Activated CD4-positive, alpha-beta memory T cell treated with anti-CD3 and anti-CD28 coated beads, Interleukin-2, amount 10 ng/mL, durations not matched to agents 7 days and 5 days (primary cell): Measurements from ENCODE around the gene KLHL40. TPM values are rescaled to one million over a fixed set of nuclear protein-coding genes. Genes with fewer than 3 reads are reported as not detected.

Source experiments
- CTCF ChIA-PET: fragments of 350-600 bp; sonication (Branson Sonifier 250); formaldehyde crosslinking; loops from one replicate; lab custom pipeline; 2021; ENCODE audit warnings: antibody characterized with exemption, inconsistent platforms; lab: Charles Lee
- POLR2A ChIA-PET: fragments of 350-600 bp; sonication (Branson Sonifier 250); formaldehyde crosslinking; loops from one replicate; lab custom pipeline; 2021; ENCODE audit warnings: antibody characterized with exemption; lab: Charles Lee
- DNase-seq: peaks from one replicate; pipeline ENCODE4 v3.0.0-alpha.2; 2020
- H3K27ac Mint-ChIP-seq: one replicate; pipeline ENCODE4 v1.8.0; 2021; ENCODE audit warnings: mild to moderate bottlenecking, mixed read lengths
- H3K27me3 Mint-ChIP-seq: one replicate; pipeline ENCODE4 v1.8.0; 2021; ENCODE audit warnings: mixed read lengths
- H3K36me3 Mint-ChIP-seq: one replicate; pipeline ENCODE4 v1.8.0; 2021; ENCODE audit warnings: low read depth, mixed read lengths
- H3K4me1 Mint-ChIP-seq: one replicate; pipeline ENCODE4 v1.8.0; 2021; ENCODE audit warnings: mixed read lengths
- H3K4me3 Mint-ChIP-seq: one replicate; pipeline ENCODE4 v1.8.0; 2021; ENCODE audit warnings: mild to moderate bottlenecking, mixed read lengths
- H3K9me3 Mint-ChIP-seq: one replicate; pipeline ENCODE4 v1.8.0; 2021; ENCODE audit warnings: mixed read lengths
- total RNA-seq, 2 experiments: library from RNA; stranded (reverse); gene quantifications; one replicate each; pipeline ENCODE4 v1.2.3, GENCODE V29; 2021

The KLHL40 gene
- total RNA-seq, 2 experiments from 2014 or later: not detected

DNA sequence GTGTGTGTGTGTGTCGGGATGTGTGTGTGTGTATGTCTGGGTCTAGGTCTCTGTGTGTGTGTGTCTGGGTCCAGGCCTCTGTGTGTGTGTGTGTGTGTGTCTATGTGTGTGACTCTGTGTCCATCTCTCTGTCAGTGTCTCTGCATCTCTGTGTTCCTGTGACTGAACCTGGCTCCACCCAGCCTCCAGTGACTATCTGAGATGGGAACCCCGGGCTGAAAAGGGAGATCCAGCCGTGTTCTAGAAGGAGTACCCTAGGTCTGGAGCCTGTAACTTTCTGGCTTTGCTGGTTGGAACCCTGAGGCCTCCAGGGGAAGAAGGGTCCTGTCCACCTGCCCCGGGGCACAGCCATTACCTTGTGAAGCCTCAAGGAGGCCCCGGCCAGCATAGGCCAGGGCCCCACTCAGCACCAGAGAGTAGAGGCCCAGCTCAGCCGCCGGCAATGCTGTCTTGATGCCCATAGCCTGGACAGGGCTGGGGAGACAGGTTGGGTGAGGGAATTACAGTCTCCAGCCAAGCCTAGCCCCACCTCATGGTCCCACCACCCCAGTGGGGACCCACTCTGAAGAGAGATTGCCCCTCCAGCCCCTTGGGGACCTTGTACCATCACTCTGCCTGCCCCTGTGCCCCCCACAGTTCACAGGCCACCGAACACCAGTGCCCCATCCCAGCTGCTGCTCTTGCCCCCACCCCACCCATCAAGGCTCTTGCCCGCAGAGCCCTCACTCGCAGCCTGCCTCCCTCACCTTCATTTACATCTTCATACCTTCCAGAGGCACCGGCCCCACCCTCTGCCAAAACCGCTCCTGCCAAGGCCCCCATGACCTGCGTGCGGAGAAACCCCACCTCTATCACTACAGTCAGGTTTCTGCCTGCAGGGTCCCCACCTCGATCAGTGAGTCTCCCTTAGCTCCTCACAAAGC lies 15.3 kb downstream of the KLHL40 start:
- ChIA-PET POLR2A (no interaction called here), CTCF (no interaction called here)
- no peak for DNase-seq
- H3K27ac Mint-ChIP-seq: no peak overlapping the region
- no peaks in the 10 kb centered on the region for H3K9me3 Mint-ChIP-seq
- H3K4me1 Mint-ChIP-seq: peaks cover 22% of the 10 kb centered on the region
- no peak overlapping the region for H3K4me3 Mint-ChIP-seq
- H3K27me3 Mint-ChIP-seq: peaks cover 4% of the 10 kb centered on the region
- no peaks in the 10 kb centered on the region for H3K36me3 Mint-ChIP-seq

DNA sequence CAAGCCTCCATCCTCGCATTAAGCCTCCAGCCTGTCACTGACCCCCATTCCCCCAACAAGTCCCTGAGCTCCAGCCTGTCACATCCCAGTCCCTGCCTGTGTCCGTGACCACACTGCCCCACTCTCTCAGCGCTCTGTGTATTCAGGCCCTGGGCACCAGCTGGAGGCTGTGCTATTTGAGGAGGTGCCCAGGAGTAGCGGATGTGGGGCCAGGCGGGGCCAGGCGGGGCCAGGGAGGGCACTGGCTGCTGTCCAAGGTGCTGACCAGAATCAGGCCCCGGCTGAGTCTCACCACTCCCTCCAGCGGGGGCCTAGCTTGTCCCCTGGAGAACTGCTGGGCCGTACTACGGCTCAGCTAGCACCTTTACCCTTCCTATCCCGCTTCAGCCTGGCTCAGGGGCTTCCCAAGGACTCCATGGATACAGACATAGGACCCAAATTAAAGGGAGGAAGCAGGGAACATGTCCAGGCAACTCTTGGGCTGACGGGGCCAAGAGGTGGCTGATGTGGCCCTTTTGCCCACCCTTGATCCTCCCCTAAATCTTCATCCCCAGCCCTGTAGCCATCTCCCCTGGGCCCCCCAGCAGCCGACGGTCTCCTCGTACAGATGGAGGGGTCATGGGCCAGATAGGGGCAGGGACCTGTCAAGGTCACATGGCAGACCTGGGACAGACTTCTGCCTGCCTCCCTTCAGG lies 16.2 kb downstream of the KLHL40 start:
- Mint-ChIP-seq H3K4me3 (no peak overlapping the region), H3K9me3 (no peaks in the 10 kb centered on the region), H3K27ac (no peak overlapping the region), H3K27me3 (peaks cover 4% of the 10 kb centered on the region), H3K4me1 (peaks cover 22% of the 10 kb centered on the region), H3K36me3 (no peaks in the 10 kb centered on the region)
- peak; percentile 78 for DNase-seq
- ChIA-PET POLR2A (no interaction called here), CTCF (no interaction called here)

DNA sequence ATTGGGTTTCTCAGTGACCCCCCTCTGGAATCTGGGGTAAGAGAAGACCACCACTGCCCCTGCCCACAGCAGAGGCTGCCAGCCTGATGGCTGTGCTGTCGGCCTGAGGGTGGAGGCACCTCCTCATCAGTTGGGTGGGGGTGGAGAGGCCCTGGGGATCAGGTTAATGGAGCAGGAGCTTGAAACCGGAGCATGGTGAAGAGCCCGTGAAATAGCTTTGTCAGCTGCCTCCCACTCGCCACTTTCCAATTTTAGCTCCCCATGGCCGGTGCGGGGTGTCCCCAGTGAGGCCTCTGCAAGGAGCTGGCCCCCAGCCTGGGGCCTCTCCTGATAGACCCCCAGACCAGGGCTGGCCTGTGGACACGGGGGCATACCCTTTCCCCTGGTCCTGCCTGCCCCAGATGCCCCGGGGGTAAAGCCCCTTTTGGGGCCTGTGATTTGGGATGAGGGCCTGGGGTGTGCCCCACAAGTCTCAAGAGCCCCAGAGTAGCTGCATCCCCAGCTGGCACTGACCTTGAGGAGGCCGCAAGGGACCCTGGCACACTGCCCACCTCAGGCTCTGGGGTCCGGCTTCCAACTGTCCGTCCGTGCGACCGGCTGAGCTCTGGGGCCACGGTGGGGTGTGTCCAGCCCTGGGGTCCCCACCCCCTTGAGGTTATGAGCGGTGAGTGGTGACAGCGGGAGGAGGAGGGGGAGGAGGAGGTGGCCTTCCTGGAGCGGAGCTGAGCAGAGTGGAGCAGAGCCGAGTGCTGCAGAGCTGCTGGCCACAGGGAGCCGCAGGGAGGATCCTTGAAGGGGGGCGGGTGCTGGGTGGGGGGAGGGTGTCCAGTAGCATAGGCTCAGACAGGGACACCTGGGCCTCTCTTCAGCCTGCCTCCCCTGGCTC lies 17.0 kb downstream of the KLHL40 start, which contains the start of gene HHATL:
Gene HHATL (minus strand): TSS at position 733 of the 886 bp plus-strand sequence. CDS start 1,972 bp downstream, outside the sequence.
- H3K4me1 Mint-ChIP-seq: peaks cover 22% of the 10 kb centered on the region
- CTCF ChIA-PET: no interaction called here
- POLR2A ChIA-PET: no interaction called here
- H3K9me3 Mint-ChIP-seq: no peaks in the 10 kb centered on the region
- H3K27me3 Mint-ChIP-seq: peaks cover 4% of the 10 kb centered on the region
- H3K27ac Mint-ChIP-seq: no peak within 1 kb of the TSS
- H3K4me3 Mint-ChIP-seq: no peak within 1 kb of the TSS
- no peaks in the 10 kb centered on the region for H3K36me3 Mint-ChIP-seq
- no peak for DNase-seq

DNA sequence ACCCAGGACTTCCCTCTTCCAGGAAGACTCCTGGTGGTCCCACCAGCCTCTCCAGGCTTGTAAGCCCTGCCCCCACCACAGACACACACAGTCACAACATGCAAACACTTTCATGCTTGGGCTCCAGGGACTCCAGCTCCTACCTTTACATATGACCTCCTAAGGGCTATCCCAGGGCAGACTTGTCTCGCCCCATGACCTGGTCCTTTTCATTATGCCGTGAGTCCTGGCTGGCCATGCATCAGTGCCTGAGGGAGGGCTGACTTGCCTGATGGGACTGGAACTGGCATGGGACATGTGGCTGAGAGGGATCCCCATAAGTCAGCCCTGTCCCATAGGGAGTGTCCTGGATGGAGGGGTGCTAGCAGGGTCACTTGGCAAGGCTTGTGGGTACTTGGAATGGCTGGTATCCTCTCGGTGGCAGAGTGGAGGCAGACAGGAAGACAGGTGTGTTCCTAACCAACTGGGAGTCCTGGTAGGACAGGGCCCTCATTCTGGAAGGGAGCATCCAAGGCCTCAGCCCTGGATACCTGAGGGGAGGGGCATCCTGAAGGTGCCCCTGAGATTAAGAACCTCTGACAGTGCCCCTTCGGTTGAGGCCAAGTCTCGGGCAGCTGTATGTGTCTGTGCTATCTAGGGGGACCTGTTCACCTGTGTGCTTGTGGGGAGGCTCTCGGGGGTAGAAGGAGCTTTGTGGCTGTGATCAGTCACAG lies 17.8 kb downstream of the KLHL40 start:
- POLR2A ChIA-PET: no interaction called here
- Mint-ChIP-seq H3K9me3 (no peaks in the 10 kb centered on the region), H3K4me1 (peaks cover 22% of the 10 kb centered on the region), H3K27me3 (peaks cover 4% of the 10 kb centered on the region), H3K36me3 (no peaks in the 10 kb centered on the region), H3K27ac (no peak overlapping the region), H3K4me3 (no peak overlapping the region)
- no peak for DNase-seq
- CTCF ChIA-PET: no interaction called here

DNA sequence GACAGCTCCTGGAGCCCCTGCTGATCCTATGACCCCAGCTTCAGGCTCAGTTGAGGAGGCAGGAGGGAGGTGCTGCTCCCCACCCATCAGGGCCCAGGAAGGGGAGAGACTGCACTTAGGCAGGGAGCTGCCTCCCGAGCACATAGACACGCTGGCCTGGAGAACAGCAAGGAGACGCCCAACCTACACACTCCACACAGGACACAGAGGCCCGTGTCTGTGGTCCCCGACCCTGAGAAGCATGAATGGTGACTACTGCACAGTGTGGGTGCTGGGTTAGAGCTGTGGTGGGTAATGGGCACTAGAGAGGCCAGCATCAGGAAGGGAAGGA lies 18.3 kb downstream of the KLHL40 start:
- Mint-ChIP-seq H3K9me3 (no peaks in the 10 kb centered on the region), H3K4me1 (peaks cover 17% of the 10 kb centered on the region), H3K4me3 (no peak overlapping the region), H3K36me3 (no peaks in the 10 kb centered on the region), H3K27ac (no peak overlapping the region), H3K27me3 (peaks cover 4% of the 10 kb centered on the region)
- POLR2A ChIA-PET: no interaction called here
- no peak for DNase-seq
- CTCF ChIA-PET: no interaction called here

DNA sequence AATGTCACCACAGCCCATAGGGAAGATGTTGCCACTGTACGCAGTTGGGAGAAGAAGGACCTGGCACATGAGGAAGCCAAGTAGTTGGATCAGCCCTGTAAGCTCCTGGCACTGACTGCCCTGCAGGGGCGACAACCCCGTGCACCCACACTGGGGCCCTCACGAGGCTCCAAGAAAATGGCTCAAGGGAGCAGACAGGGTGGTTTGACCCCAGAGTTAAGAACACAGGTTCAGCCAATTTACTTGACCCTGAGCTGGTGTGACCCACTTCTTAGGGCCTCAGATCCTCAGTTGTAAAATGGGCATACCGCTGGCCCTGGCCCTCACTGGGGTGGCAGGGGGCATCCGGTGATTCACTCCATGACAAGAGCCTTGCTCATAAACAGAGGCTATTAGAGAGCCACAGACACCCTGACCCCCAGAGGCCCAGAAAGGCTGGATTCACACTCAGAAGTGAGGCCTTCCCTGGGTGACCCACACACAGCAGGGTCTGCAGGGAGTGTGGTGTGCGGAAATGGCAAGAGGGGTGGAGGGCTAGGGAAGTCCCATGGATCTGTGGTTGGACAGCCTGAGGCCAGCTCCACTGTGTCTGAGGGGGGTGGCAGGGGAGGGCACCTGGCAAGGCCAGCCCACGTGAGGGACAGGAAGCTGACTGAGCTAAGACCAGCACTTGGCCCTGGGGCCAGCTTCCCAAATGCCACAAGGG lies 19.0 kb downstream of the KLHL40 start:
- H3K9me3 Mint-ChIP-seq: no peaks in the 10 kb centered on the region
- H3K27me3 Mint-ChIP-seq: peaks cover 4% of the 10 kb centered on the region
- ChIA-PET POLR2A (no interaction called here), CTCF (no interaction called here)
- H3K27ac Mint-ChIP-seq: no peak overlapping the region
- H3K36me3 Mint-ChIP-seq: no peaks in the 10 kb centered on the region
- no peak for DNase-seq
- peaks cover 12% of the 10 kb centered on the region for H3K4me1 Mint-ChIP-seq
- H3K4me3 Mint-ChIP-seq: no peak overlapping the region

DNA sequence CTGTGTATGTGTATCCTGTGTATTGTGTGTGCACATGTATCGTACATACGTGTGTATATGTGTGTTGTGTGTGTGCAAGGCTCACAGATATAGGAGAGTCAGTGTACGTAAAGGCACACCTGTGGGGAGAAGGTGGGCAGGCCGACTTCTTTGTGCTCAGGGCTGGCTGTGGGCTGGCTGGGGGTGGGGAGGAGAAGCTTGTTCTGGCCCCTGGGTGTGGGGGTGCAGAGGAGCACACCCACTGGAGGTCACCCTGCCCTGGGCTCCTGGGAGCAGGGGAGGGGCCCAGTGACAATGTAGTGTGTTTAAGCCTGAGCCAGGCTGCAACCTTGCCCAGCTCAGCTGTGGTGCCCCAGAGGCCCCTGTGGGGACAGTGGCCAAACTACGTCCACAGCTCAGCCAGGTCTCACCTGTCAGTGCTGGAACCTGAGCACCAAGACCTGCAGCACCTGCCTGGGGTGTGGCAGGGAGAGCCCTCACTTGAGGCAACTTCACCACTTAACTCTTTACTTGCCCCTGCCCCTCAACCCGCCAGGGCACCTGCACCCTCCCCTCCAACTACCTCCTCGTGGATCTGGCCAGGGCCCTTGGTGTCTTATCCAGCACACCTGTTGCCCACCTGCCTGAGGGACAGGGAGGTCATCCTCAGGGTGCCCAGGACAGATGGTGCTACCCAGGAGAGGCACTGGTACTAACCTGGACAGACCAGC lies 19.9 kb downstream of the KLHL40 start:
- ChIA-PET CTCF (no interaction called here), POLR2A (no interaction called here)
- peak; percentile 13 for DNase-seq
- Mint-ChIP-seq H3K27me3 (no peaks in the 10 kb centered on the region), H3K36me3 (no peaks in the 10 kb centered on the region), H3K4me1 (peaks cover 7% of the 10 kb centered on the region), H3K9me3 (no peaks in the 10 kb centered on the region), H3K4me3 (no peak overlapping the region), H3K27ac (no peak overlapping the region)

DNA sequence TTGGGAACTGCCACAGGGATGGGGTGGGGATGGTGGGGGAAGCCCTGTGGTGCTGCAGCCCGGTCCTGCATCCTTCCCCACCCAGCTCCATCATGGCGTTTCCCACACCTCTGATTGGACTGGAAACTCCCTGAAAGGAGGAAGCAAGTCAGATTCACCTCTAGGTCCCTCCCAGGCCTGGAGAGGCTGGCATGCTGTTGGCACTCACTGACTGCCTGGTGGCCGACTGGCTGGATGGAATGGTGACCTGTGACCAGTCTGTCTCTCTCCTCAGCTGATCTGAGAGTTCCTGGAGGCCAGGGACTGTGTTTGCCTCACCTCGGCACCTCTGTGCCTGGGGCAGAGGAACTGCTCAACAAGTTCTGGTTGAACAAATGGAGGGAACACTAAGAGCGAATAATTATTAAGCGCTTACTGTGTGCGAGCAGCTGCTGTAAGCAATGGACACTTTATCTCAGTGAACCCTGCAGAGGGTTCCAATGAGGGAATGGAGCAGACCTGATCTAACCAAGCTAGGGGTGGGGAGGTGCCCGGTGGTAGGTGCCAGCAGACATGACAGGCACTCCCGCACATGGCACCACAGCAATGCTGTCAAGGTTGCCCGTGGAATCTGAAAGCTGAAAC lies 20.7 kb downstream of the KLHL40 start:
- CTCF ChIA-PET: no interaction called here
- peak; percentile 13 for DNase-seq
- no peak overlapping the region for H3K27ac Mint-ChIP-seq
- H3K9me3 Mint-ChIP-seq: no peaks in the 10 kb centered on the region
- no peaks in the 10 kb centered on the region for H3K27me3 Mint-ChIP-seq
- no peaks in the 10 kb centered on the region for H3K36me3 Mint-ChIP-seq
- POLR2A ChIA-PET: no interaction called here
- no peak overlapping the region for H3K4me3 Mint-ChIP-seq
- peaks cover 5% of the 10 kb centered on the region for H3K4me1 Mint-ChIP-seq

DNA sequence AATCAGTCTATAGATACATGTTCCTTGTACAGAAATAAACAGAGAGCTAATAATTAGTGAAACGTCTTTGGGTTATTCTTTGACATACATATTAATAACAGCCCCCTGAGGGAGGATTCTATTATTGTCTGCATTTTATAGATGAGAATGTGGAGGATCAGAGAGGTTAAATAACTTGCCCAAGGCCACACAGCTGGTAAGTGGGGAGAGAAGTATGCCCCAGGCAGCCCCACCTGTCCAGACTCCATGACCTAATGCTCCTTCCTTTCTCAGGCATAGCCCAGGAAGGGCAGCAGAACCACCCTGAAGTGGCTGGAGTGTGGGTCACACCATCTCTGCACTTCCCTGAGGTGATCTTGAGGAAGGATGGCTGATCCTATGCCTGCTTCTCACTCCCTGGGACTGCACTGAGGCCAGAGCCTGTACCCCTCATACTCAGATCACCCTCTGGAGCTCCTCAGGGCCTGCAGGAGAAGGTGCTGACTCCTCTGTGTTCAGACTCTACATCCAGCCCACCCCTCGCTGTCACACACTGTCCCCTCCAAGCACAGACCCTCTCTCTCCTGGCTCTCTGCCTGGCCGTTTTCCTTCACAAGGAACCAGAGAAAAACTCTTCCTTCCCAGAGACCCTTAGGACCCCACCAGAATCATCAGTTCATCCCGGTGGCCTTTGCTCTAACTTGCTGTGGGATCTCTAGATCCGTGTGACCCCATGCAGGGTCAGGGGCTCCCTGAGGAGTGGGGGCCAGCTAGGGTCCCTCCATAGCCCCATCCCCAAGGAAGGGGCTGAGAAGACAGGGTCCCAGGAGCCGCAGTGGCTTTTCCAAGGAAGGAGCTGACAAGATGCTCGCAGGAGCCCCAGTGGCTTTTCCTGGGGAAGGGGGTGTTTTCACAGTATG lies 21.6 kb downstream of the KLHL40 start:
- Mint-ChIP-seq H3K36me3 (no peaks in the 10 kb centered on the region), H3K9me3 (no peaks in the 10 kb centered on the region), H3K27me3 (no peaks in the 10 kb centered on the region), H3K27ac (no peak overlapping the region), H3K4me3 (no peak overlapping the region), H3K4me1 (no peaks in the 10 kb centered on the region)
- CTCF ChIA-PET: no interaction called here
- POLR2A ChIA-PET: no interaction called here
- DNase-seq: peak; percentile 2

DNA sequence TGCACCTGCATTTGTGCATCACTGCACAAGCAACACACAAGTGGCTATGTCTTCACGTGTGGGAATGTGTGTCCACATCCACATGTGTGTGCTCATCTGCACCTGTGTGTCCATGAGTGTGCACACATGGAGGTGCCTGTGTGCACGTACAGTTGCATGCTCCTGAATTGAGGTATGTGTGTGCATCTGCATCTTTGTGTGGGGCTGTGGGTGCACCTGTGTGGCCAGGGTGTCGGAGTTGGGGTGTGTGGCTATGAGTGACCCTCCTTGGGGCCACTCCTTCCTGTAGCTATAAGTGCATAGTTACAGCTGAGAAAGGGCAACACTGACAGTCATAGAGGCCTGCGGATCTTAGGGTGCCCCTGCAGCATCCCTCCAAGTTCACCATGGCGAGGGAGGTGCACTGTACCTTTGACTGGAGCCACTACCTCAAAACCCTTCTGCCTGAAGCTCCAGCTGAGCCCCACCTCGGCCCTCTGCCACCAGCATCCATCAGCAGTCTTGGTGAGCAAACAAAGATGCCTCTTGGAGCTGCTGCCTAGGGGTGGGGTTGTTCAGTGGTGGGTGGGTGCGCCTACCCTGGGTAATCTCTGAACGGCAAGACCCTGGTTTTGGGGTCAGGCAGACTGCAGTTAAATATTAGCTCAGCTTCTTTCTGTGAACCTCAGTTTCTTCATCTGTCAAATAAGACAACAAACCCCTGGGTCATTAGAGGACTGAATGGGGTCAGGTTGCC lies 22.5 kb downstream of the KLHL40 start:
- no peak overlapping the region for H3K27ac Mint-ChIP-seq
- no peaks in the 10 kb centered on the region for H3K27me3 Mint-ChIP-seq
- H3K4me1 Mint-ChIP-seq: no peaks in the 10 kb centered on the region
- H3K9me3 Mint-ChIP-seq: no peaks in the 10 kb centered on the region
- CTCF ChIA-PET: interaction anchor here (0.6 kb wide), 1 partner anchor 16 kb away, joined by 3 read pairs; no protein-coding TSS in a partner anchor
- POLR2A ChIA-PET: no interaction called here
- H3K36me3 Mint-ChIP-seq: no peaks in the 10 kb centered on the region
- no peak overlapping the region for H3K4me3 Mint-ChIP-seq
- peak; percentile 12 for DNase-seq
